ENCODE results near the gene RALGAPA1. TPM values are rescaled to one million over a fixed set of nuclear protein-coding genes. Genes with fewer than 3 reads are reported as not detected.

RALGAPA1 gene
- total RNA-seq, 1 donor from 2014 or later: 45.7 TPM

DNA sequence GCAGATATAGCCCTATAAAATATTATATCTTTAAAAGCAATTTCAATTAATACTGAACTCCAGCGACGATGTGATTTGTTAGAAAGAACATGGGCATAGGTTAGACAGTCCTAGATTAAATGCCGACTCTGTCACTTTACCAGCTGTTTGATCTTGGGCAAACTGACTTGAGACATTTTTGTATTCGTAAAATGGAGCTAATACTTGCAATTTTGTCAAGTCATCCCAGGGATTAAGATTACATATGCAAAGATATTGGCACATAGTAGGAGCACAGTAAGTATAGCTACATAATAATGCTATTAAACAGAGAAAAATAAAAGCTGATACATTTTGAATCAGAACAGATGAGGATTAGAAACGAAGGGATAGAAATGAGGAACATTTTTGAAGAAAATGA, 266.1 kb downstream of the RALGAPA1 start:
- no peaks in the 10 kb centered on the region for H3K9me3 Mint-ChIP-seq
- H3K36me3 Mint-ChIP-seq: no peaks in the 10 kb centered on the region
- no peaks in the 10 kb centered on the region for H3K4me1 Mint-ChIP-seq (ENCODE audit: unreplicated experiment)
- DNase-seq (ENCODE audit: extremely low spot score, unreplicated experiment): no peak
- H3K4me3 Mint-ChIP-seq: no peak overlapping the region
- H3K27me3 Mint-ChIP-seq: peaks cover 4% of the 10 kb centered on the region
- H3K27ac Mint-ChIP-seq: no peak overlapping the region
- no peak for TF ChIP-seq CTCF (conservative IDR thresholded peaks at IDR 0.05)

- H3K4me1 Mint-ChIP-seq (ENCODE audit: unreplicated experiment): no peaks in the 10 kb centered on the region
- no peak for TF ChIP-seq CTCF (conservative IDR thresholded peaks at IDR 0.05)
These were observed 269.1 kb downstream of the RALGAPA1 start for GRCh38 chr14:35539969-35540368.

GRCh38 chr14:35535483-35536112, 273.5 kb downstream of the RALGAPA1 start:
- DNase-seq (ENCODE audit: extremely low spot score, unreplicated experiment): peak; percentile 64
- H3K27ac Mint-ChIP-seq: no peak overlapping the region
- H3K36me3 Mint-ChIP-seq: no peaks in the 10 kb centered on the region
- TF ChIP-seq CTCF (conservative IDR thresholded peaks at IDR 0.05): no peak
- peaks cover 62% of the 10 kb centered on the region for H3K27me3 Mint-ChIP-seq
- H3K9me3 Mint-ChIP-seq: no peaks in the 10 kb centered on the region
- no peaks in the 10 kb centered on the region for H3K4me1 Mint-ChIP-seq (ENCODE audit: unreplicated experiment)
- H3K4me3 Mint-ChIP-seq: peak overlapping the region; percentile 85

More at GRCh38 chr14:35539969-35540368, 269.1 kb downstream of the RALGAPA1 start:
- Mint-ChIP-seq H3K36me3 (no peaks in the 10 kb centered on the region), H3K9me3 (no peaks in the 10 kb centered on the region), H3K27me3 (peaks cover 32% of the 10 kb centered on the region), H3K4me3 (no peak overlapping the region), H3K27ac (no peak overlapping the region)
- no peak for DNase-seq (ENCODE audit: extremely low spot score, unreplicated experiment)

- no peak overlapping the region for H3K27ac Mint-ChIP-seq
- no peaks in the 10 kb centered on the region for H3K4me1 Mint-ChIP-seq (ENCODE audit: unreplicated experiment)
- peak overlapping the region; percentile 85 for H3K4me3 Mint-ChIP-seq
- H3K36me3 Mint-ChIP-seq: no peaks in the 10 kb centered on the region
- DNase-seq (ENCODE audit: extremely low spot score, unreplicated experiment): peak; percentile 87
- no peaks in the 10 kb centered on the region for H3K9me3 Mint-ChIP-seq
- TF ChIP-seq CTCF (conservative IDR thresholded peaks at IDR 0.05): no peak
- H3K27me3 Mint-ChIP-seq: peaks cover 68% of the 10 kb centered on the region
These were observed 274.1 kb downstream of the RALGAPA1 start for GRCh38 chr14:35534873-35535482.

- H3K27me3 Mint-ChIP-seq: peaks cover 74% of the 10 kb centered on the region
These were observed 274.8 kb downstream of the RALGAPA1 start for GRCh38 chr14:35534208-35534872.

More at GRCh38 chr14:35534208-35534872, 274.8 kb downstream of the RALGAPA1 start:
- Mint-ChIP-seq H3K9me3 (no peaks in the 10 kb centered on the region), H3K36me3 (no peaks in the 10 kb centered on the region), H3K4me1 (ENCODE audit: unreplicated experiment) (no peaks in the 10 kb centered on the region), H3K27ac (no peak overlapping the region), H3K4me3 (peak overlapping the region; percentile 85)
- peak; percentile 67 for DNase-seq (ENCODE audit: extremely low spot score, unreplicated experiment)
- peak; percentile 36 for TF ChIP-seq CTCF (conservative IDR thresholded peaks at IDR 0.05)
